OCI-LY1 (cell line): Measurements from ENCODE around the gene ADGRB2.

Source experiments
- H2AFZ ChIP-seq: fragments of 200-600 bp; sonication (generic), shearing (Covaris generic); 2 replicates; pipeline ENCODE4 v1.6.0; 2014; ENCODE audit warnings: antibody characterized with exemption, mild to moderate bottlenecking, low read length
- H3F3A ChIP-seq: fragments of 200-600 bp; sonication (generic), shearing (Covaris generic); 2 replicates; pipeline ENCODE4 v1.6.0; 2014; ENCODE audit warnings: mild to moderate bottlenecking, antibody characterized with exemption, low read length, moderate library complexity; ENCODE audit not compliant: insufficient read depth
- H3K27ac ChIP-seq: fragments of 200-600 bp; sonication (generic); 2 replicates; pipeline ENCODE4 v1.5.1; 2014; ENCODE audit warnings: low read length, mixed run types, mild to moderate bottlenecking, low read depth; ENCODE audit not compliant: poor library complexity, severe bottlenecking
- H3K27me3 ChIP-seq: fragments of 200-600 bp; sonication (generic); 2 replicates; pipeline ENCODE4 v1.6.0; 2014; ENCODE audit warnings: antibody characterized with exemption, mild to moderate bottlenecking, low read length, moderate library complexity; ENCODE audit not compliant: insufficient read depth
- H3K36me3 ChIP-seq: fragments of 200-600 bp; sonication (generic); 2 replicates; pipeline ENCODE4 v1.6.1; 2014; ENCODE audit warnings: mild to moderate bottlenecking, antibody characterized with exemption, low read length, moderate library complexity, mixed read lengths; ENCODE audit not compliant: insufficient read depth
- H3K4me1 ChIP-seq: fragments of 200-600 bp; sonication (generic); 2 replicates; pipeline ENCODE4 v1.5.1; 2014; ENCODE audit warnings: mild to moderate bottlenecking, low read length, moderate library complexity; ENCODE audit not compliant: insufficient read depth, severe bottlenecking
- H3K4me2 ChIP-seq: fragments of 200-600 bp; sonication (generic), shearing (Covaris generic); 2 replicates; pipeline ENCODE4 v1.6.1; 2014; ENCODE audit warnings: low read length
- H3K4me3 ChIP-seq: fragments of 200-600 bp; sonication (generic); 2 replicates; pipeline ENCODE4 v1.5.1; 2014; ENCODE audit warnings: low read length, low read depth, mild to moderate bottlenecking, mixed read lengths; ENCODE audit not compliant: poor library complexity, severe bottlenecking
- H3K79me2 ChIP-seq: fragments of 200-600 bp; shearing (Covaris generic); 2 replicates; pipeline ENCODE4 v1.6.1; 2016; ENCODE audit warnings: mixed run types, low read length, mixed read lengths; ENCODE audit not compliant: insufficient read depth
- H3K9ac ChIP-seq: fragments of 200-600 bp; sonication (generic), shearing (Covaris generic); 2 replicates; pipeline ENCODE4 v1.6.1; 2014; ENCODE audit warnings: mild to moderate bottlenecking, low read length, mixed read lengths
- H3K9me2 ChIP-seq: fragments of 200-600 bp; sonication (generic), shearing (Covaris generic); 2 replicates; pipeline ENCODE4 v1.6.1; 2014; ENCODE audit warnings: low read depth, mild to moderate bottlenecking, low read length, mixed read lengths
- H3K9me3 ChIP-seq: fragments of 200-600 bp; shearing (Covaris generic); 2 replicates; pipeline ENCODE4 v1.6.1; 2014; ENCODE audit warnings: low read length, mixed read lengths
- H4K20me1 ChIP-seq: fragments of 200-600 bp; sonication (generic), shearing (Covaris generic); 2 replicates; pipeline ENCODE4 v1.6.0; 2016; ENCODE audit warnings: mild to moderate bottlenecking, low read length; ENCODE audit not compliant: insufficient read depth
- EZH2 ChIP-seq: fragments of 200-600 bp; sonication (generic), shearing (Covaris generic); IDR thresholded peaks from 2 replicates; pipeline ENCODE4 v1.8.0; 2017; ENCODE audit warnings: borderline replicate concordance, mixed run types, mild to moderate bottlenecking, antibody characterized with exemption, low read length, moderate library complexity, mixed read lengths
- TF ChIP-seq, protein P1 (sequence below): fragments of 200-600 bp; sonication (generic), shearing (Covaris generic); IDR thresholded peaks from 2 replicates; pipeline ENCODE4 v1.5.1; 2017; ENCODE audit warnings: mild to moderate bottlenecking, antibody characterized with exemption, low read length, moderate library complexity, mixed read lengths

Gene ADGRB2

GRCh38 chr1:31763671-31764311 lies 349 bp downstream of the ADGRB2 start:
- no peaks in the 10 kb centered on the region for H3K79me2 ChIP-seq
- peak overlapping the region; percentile 61 for H3K4me3 ChIP-seq
- TF ChIP-seq, protein P1, sequence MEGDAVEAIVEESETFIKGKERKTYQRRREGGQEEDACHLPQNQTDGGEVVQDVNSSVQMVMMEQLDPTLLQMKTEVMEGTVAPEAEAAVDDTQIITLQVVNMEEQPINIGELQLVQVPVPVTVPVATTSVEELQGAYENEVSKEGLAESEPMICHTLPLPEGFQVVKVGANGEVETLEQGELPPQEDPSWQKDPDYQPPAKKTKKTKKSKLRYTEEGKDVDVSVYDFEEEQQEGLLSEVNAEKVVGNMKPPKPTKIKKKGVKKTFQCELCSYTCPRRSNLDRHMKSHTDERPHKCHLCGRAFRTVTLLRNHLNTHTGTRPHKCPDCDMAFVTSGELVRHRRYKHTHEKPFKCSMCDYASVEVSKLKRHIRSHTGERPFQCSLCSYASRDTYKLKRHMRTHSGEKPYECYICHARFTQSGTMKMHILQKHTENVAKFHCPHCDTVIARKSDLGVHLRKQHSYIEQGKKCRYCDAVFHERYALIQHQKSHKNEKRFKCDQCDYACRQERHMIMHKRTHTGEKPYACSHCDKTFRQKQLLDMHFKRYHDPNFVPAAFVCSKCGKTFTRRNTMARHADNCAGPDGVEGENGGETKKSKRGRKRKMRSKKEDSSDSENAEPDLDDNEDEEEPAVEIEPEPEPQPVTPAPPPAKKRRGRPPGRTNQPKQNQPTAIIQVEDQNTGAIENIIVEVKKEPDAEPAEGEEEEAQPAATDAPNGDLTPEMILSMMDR: no peak
- TF ChIP-seq EZH2: no peak
- peaks cover 44% of the 10 kb centered on the region for H3K4me1 ChIP-seq
- H3K27ac ChIP-seq: no peak overlapping the region
- H3F3A ChIP-seq: no peaks in the 10 kb centered on the region
- peak overlapping the region; percentile 45 for H3K9ac ChIP-seq
- H3K9me2 ChIP-seq: no peaks in the 10 kb centered on the region
- no peak overlapping the region for H2AFZ ChIP-seq
- peak overlapping the region; percentile 86 for H3K4me2 ChIP-seq
- H4K20me1 ChIP-seq: no peaks in the 10 kb centered on the region
- H3K27me3 ChIP-seq: no peaks in the 10 kb centered on the region
- H3K36me3 ChIP-seq: no peaks in the 10 kb centered on the region
- H3K9me3 ChIP-seq: no peaks in the 10 kb centered on the region

GRCh38 chr1:31762726-31763670 lies 1.1 kb downstream of the ADGRB2 start:
- peaks cover 39% of the 10 kb centered on the region for H3K4me1 ChIP-seq

GRCh38 chr1:31762323-31762722 lies 1.8 kb downstream of the ADGRB2 start:
- Histone ChIP-seq H3K4me3 (peak overlapping the region; percentile 61), H3K9ac (no peak overlapping the region), H2AFZ (no peak overlapping the region), H3F3A (no peaks in the 10 kb centered on the region), H3K36me3 (no peaks in the 10 kb centered on the region), H4K20me1 (no peaks in the 10 kb centered on the region), H3K4me1 (peaks cover 39% of the 10 kb centered on the region), H3K9me2 (no peaks in the 10 kb centered on the region), H3K79me2 (no peaks in the 10 kb centered on the region), H3K27ac (no peak overlapping the region), H3K4me2 (peak overlapping the region; percentile 86; the same call in 1 of the 2 replicates), H3K9me3 (no peaks in the 10 kb centered on the region), H3K27me3 (no peaks in the 10 kb centered on the region)
- TF ChIP-seq, protein P1: no peak
- no peak for TF ChIP-seq EZH2

More at GRCh38 chr1:31762726-31763670, 1.1 kb downstream of the ADGRB2 start:
- no peaks in the 10 kb centered on the region for H4K20me1 ChIP-seq
- peak overlapping the region; percentile 45 for H3K9ac ChIP-seq
- H3F3A ChIP-seq: no peaks in the 10 kb centered on the region
- no peak overlapping the region for H2AFZ ChIP-seq
- H3K27ac ChIP-seq: no peak overlapping the region
- H3K4me2 ChIP-seq: peak overlapping the region; percentile 86
- H3K9me3 ChIP-seq: no peaks in the 10 kb centered on the region
- H3K36me3 ChIP-seq: no peaks in the 10 kb centered on the region
- TF ChIP-seq EZH2: no peak
- TF ChIP-seq, protein P1: peak; percentile 69
- H3K27me3 ChIP-seq: no peaks in the 10 kb centered on the region
- H3K79me2 ChIP-seq: no peaks in the 10 kb centered on the region
- peak overlapping the region; percentile 61 for H3K4me3 ChIP-seq
- H3K9me2 ChIP-seq: no peaks in the 10 kb centered on the region
